WTC11 (cell line): Measurements from ENCODE around the gene SEPTIN8.

Experiments used
- FOXK1 ChIP-seq: sonication (generic); formaldehyde crosslinking; IDR thresholded peaks from 2 replicates; pipeline ENCODE4 v1.8.0; 2022; ENCODE audit warnings: mild to moderate bottlenecking, moderate library complexity, missing genetic modification reagents
- ZBTB21 ChIP-seq: sonication (generic); formaldehyde crosslinking; IDR thresholded peaks from 2 replicates; pipeline ENCODE4 v1.8.1; 2023; ENCODE audit warnings: mild to moderate bottlenecking, missing genetic modification reagents, borderline replicate concordance
- TF ChIP-seq, protein P1 (sequence below): sonication (generic); formaldehyde crosslinking; IDR thresholded peaks from 2 replicates; pipeline ENCODE4 v1.8.1; 2023; ENCODE audit warnings: mild to moderate bottlenecking, missing genetic modification reagents
- TF ChIP-seq, protein P2 (sequence below): fragments of 200-600 bp; IDR thresholded peaks from 2 replicates; pipeline ENCODE4 v1.8.0; 2022; ENCODE audit warnings: antibody characterized with exemption

- TF ChIP-seq ZBTB21 (no peak), FOXK1 (CRISPR knock-in tag) (no peak)
- TF ChIP-seq, protein P1, sequence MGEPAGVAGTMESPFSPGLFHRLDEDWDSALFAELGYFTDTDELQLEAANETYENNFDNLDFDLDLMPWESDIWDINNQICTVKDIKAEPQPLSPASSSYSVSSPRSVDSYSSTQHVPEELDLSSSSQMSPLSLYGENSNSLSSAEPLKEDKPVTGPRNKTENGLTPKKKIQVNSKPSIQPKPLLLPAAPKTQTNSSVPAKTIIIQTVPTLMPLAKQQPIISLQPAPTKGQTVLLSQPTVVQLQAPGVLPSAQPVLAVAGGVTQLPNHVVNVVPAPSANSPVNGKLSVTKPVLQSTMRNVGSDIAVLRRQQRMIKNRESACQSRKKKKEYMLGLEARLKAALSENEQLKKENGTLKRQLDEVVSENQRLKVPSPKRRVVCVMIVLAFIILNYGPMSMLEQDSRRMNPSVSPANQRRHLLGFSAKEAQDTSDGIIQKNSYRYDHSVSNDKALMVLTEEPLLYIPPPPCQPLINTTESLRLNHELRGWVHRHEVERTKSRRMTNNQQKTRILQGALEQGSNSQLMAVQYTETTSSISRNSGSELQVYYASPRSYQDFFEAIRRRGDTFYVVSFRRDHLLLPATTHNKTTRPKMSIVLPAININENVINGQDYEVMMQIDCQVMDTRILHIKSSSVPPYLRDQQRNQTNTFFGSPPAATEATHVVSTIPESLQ (CRISPR knock-in tag) = no peak
- TF ChIP-seq, protein P2, sequence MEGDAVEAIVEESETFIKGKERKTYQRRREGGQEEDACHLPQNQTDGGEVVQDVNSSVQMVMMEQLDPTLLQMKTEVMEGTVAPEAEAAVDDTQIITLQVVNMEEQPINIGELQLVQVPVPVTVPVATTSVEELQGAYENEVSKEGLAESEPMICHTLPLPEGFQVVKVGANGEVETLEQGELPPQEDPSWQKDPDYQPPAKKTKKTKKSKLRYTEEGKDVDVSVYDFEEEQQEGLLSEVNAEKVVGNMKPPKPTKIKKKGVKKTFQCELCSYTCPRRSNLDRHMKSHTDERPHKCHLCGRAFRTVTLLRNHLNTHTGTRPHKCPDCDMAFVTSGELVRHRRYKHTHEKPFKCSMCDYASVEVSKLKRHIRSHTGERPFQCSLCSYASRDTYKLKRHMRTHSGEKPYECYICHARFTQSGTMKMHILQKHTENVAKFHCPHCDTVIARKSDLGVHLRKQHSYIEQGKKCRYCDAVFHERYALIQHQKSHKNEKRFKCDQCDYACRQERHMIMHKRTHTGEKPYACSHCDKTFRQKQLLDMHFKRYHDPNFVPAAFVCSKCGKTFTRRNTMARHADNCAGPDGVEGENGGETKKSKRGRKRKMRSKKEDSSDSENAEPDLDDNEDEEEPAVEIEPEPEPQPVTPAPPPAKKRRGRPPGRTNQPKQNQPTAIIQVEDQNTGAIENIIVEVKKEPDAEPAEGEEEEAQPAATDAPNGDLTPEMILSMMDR = no peak
Measured at GRCh38 chr5:132762246-132763000, 14.6 kb downstream of the SEPTIN8 start.
